ENCODE data around the gene NEK6.

DNA sequence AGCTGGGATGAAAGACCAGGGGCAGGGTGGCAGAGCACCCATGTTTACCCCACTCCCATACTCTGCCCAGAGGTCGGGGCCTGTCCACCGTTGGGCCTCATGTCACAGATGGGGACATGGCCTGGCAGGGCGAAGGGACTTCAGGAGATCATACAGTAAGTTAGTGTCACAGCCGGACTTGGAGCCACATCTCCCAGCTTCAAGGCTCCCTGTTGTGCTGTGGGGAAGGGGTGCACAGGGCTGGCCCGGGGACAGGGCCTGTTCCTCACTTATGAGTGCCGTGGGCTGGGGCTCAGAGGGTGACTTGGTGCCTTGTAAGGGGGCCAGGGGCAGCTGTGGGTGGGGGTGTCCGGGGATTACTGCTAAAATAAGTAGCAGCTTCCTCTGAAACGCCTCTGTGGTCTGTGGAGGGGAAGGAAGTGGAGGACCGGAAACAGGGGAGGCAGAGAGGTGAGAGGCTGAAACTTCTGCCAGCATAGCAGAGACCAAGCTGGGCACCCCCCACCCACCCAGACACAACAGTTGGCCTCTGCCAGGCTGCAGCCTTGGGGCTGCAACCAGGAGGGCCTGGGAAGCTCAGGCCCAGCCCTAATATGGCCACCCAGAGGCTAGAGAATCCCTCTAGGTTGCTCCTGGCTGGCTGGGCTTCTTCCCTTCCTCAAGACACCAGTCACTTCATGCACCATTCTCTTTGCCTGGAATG, 41.1 kb upstream of the NEK6 start:
- TF ChIP-seq EZH2 (IDR thresholded peaks at IDR 0.05; ENCODE audit: low read length, unreplicated experiment): no peak
- TF ChIP-seq CTCF (conservative IDR thresholded peaks at IDR 0.05; ENCODE audit: low read depth, low read length): no peak
- TF ChIP-seq EZH2phosphoT487 (IDR thresholded peaks at IDR 0.05; ENCODE audit: borderline replicate concordance, low read length): no peak
